ENCODE data around the gene DHPS. TPM values are rescaled to one million over a fixed set of nuclear protein-coding genes. Genes with fewer than 3 reads are reported as not detected.

DHPS gene
- total RNA-seq, 4 donors from 2014 or later = 68.5 to 119 (median 80.9) TPM

- no peak for ATAC-seq (ENCODE audit: low FRiP score)
- TF ChIP-seq CTCF (IDR thresholded peaks at IDR 0.05) = no peak
- no peak for DNase-seq (ENCODE audit: low spot score)
Measured at GRCh38 chr19:12628040-12629022, 53.3 kb downstream of the DHPS start.

GRCh38 chr19:12626958-12627357 lies 54.7 kb downstream of the DHPS start:
- ATAC-seq (ENCODE audit: low FRiP score) (no peak), DNase-seq (ENCODE audit: low spot score) (no peak)
- no peak for TF ChIP-seq CTCF (IDR thresholded peaks at IDR 0.05)

Small RNA genes within 50 kb of the gene (small RNA-seq; reads per million reads assigned to genes)
- 360 reads per million, percentile 98 among the genes with 10 or more reads in this experiment for gene SNORD41

Other genes with a start within 250 kb of the DHPS start
- 1 to 10 TPM; 2.3 to 6.5 (median 2.7) TPM for gene ZNF443, start 240.9 kb downstream of the DHPS start, total RNA-seq
- 1 to 10 TPM; 1.8 to 4.6 (median 2.4) TPM for gene ZNF709, start 197.1 kb downstream of the DHPS start, total RNA-seq
- gene ZNF564, start 130.4 kb downstream of the DHPS start, total RNA-seq = 10 to 100 TPM in 2 of 4 donors, 1 to 10 TPM in 2; 5.9 to 16.1 (median 8.3) TPM
- 1 to 10 TPM; 3.6 to 6.3 (median 4.7) TPM for gene ZNF490, start 71.1 kb downstream of the DHPS start, total RNA-seq
- gene ZNF791, start 71.0 kb downstream of the DHPS start, total RNA-seq = 10 to 100 TPM; 12.9 to 23.3 (median 16.3) TPM
- 100 to 1,000 TPM in 1 of 4 donors, 10 to 100 TPM in 3; 63.8 to 104 (median 74.6) TPM for gene MAN2B1, start 15.1 kb downstream of the DHPS start, total RNA-seq
- gene WDR83, start 15.1 kb downstream of the DHPS start, total RNA-seq = 10 to 100 TPM in 1 of 4 donors, 1 to 10 TPM in 3; 7.1 to 10.2 (median 8.5) TPM
- not detected for gene GNG14, start 6.1 kb upstream of the DHPS start, total RNA-seq
- gene FBXW9, start 14.8 kb upstream of the DHPS start, total RNA-seq = 1 to 10 TPM; 3.2 to 5.6 (median 4.4) TPM
- 10 to 100 TPM; 44.8 to 95.4 (median 55.8) TPM for gene TNPO2, start 42.1 kb upstream of the DHPS start, total RNA-seq
- 100 to 1,000 TPM; 309 to 348 (median 323) TPM for gene TRIR, start 52.8 kb upstream of the DHPS start, total RNA-seq
- 10 to 100 TPM; 36.6 to 55.4 (median 48.9) TPM for gene GET3, start 55.6 kb upstream of the DHPS start, total RNA-seq
- gene BEST2, start 69.9 kb upstream of the DHPS start, total RNA-seq = not detected
- gene HOOK2, start 93.7 kb upstream of the DHPS start, total RNA-seq = 10 to 100 TPM; 26.9 to 71.3 (median 56.3) TPM
- gene JUNB, start 109.6 kb upstream of the DHPS start, total RNA-seq = 1,000 to 10,000 TPM in 2 of 4 donors, 100 to 1,000 TPM in 2; 852 to 2,498 (median 1,079) TPM
- gene PRDX2, start 119.9 kb upstream of the DHPS start, total RNA-seq = 100 to 1,000 TPM; 165 to 320 (median 219) TPM
- gene THSD8, start 120.2 kb upstream of the DHPS start, total RNA-seq = not detected
- 10 to 100 TPM in 1 of 4 donors, 1 to 10 TPM in 3; 2.8 to 10.4 (median 5.9) TPM for gene RNASEH2A, start 124.7 kb upstream of the DHPS start, total RNA-seq
- not detected for gene RTBDN, start 152.7 kb upstream of the DHPS start, total RNA-seq
- not detected for gene MAST1, start 156.6 kb upstream of the DHPS start, total RNA-seq
- 10 to 100 TPM; 24.6 to 36.9 (median 28.4) TPM for gene DNASE2, start 199.6 kb upstream of the DHPS start, total RNA-seq
- under 1 TPM in 1 of 4 donors, not detected in 3; 0.69 TPM for gene KLF1, start 205.3 kb upstream of the DHPS start, total RNA-seq
- 10 to 100 TPM; 36.1 to 51.4 (median 45.2) TPM for gene GCDH, start 209.3 kb upstream of the DHPS start, total RNA-seq
- gene SYCE2, start 237.4 kb upstream of the DHPS start, total RNA-seq = not detected

All from omental fat pad (tissue), 4 donors.